GM21717 (cell line): ENCODE results near the gene MPV17L.
"Not testable (repeated sequence)": the region's sequence is repeated elsewhere in the genome, so short reads cannot be mapped to it uniquely, and the experiment has no call there.

Experiments used
- ATAC-seq: cut with Tn5 transposase; IDR thresholded peaks from one replicate; pipeline ENCODE4 v1.9.1; 2021; ENCODE audit warnings: mild to moderate bottlenecking, moderate library complexity; ENCODE audit not compliant: unreplicated experiment

MPV17L gene

DNA sequence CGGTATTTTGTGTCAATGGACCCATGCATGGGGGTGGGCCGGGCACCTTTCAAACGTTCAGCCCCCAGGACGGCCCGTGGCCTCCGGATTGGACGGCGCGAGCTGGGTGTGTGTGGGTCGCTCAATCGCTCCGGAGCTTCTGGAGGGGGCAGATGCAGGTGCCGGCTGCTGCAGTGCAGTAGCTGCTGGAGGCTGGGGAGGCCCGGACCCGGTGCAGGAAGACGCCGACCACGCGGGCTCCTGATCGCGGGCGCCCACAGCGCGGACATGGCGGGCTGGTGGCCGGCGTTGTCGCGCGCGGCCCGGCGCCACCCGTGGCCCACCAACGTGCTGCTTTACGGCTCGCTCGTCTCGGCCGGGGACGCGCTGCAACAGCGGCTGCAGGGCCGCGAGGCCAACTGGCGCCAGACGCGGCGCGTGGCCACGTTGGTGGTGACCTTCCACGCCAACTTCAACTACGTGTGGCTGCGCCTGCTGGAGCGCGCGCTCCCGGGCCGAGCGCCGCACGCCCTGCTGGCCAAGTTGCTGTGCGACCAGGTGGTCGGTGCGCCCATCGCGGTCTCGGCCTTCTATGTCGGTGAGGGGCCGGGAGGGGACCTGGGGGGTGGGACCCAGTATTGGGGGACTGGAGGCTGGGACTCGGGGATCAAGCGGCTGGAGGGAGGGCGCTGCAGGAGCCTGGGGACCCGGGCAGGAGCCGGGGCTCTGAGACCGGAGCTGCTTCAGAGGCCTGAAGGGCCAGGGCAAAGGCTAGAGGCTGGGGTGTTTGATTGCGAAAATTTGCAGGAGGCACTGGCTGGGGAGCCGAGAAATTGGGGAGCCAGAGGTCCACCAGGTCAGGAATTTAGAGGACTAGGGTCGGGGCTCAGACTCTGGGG lies at the start of gene MPV17L:
Gene MPV17L, plus strand, starts transcription at position 124 of the 878 bp plus-strand sequence. Its CDS starts 144 bp downstream, at position 268.
- ATAC-seq: not testable (repeated sequence)

DNA sequence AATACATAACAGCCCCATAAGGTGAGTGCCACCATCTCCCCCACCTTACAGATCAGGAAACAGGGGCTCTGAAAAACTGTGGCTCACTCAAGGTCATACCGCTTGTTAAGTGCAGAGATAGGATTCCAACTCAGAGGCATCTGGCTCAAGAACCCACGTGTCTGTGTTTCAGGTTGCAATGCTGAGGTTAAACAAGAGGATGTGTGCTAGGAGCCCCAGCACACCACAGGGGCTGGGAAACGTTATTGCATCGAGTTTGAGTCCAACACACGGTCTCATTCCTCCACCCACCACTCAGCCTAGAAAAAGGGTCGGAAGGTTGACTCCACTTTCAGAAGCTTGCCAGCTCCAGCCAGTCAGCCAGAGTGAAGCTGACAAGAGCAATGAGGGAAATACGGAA lies 46.8 kb upstream of the MPV17L start:
- not testable (repeated sequence) for ATAC-seq

DNA sequence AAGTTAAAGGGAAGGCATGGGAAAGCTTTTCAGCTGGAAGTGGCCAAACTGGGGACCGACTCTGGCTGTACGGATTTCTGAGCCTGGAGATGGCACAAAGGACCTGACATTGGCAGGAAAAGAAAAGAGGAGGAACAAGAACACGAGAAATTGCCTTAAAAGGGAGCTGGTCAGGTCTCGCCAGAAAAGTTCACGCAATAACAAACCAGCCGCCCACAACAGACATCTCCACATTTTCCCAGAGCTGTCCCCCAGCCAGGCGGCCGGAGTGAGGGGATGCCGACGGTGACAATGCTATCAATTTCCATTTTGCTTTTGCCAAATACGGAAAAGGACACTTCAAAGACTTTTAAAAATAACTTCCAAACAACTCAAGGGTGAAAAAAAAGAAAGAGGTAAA lies 44.3 kb upstream of the MPV17L start:
- not testable (repeated sequence) for ATAC-seq

DNA sequence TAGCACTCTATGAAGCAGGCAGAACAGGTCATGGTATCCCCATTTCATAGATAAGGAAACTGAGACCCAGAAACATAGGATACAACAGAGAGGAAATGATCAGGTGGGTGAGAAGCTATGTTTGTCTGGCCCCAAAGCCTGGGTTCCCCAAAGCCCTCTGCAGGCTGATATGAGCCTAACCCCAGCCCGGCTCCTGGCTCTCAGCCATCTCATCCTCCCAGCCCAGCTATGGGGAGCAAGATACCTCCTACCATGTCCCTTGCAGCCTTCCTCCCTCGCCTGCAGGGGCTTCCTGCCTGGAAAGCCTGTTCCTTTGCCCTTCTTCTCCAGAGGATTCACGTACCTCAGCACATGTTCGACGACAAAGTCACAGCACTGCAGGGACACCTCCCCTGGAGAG lies 43.8 kb upstream of the MPV17L start:
- ATAC-seq: not testable (repeated sequence)

DNA sequence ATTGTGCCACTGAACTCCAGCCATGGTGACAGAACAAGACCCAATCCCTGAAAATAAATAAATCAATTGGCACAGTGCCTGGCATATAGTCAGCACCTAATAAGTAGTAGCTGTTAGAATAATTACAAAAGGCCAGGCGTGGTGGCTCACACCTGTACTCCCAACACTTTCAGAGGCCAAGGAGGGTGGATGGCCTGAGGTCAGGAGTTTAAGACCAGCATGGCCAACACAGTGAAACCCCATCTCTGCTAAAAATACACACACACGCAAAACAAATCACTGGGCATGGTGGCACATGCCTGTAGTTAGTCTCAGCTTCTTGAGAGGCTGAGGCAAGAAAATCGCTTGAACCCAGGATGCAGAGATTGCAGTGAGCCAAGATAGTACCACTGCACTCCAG lies 42.7 kb upstream of the MPV17L start:
- not testable (repeated sequence) for ATAC-seq

DNA sequence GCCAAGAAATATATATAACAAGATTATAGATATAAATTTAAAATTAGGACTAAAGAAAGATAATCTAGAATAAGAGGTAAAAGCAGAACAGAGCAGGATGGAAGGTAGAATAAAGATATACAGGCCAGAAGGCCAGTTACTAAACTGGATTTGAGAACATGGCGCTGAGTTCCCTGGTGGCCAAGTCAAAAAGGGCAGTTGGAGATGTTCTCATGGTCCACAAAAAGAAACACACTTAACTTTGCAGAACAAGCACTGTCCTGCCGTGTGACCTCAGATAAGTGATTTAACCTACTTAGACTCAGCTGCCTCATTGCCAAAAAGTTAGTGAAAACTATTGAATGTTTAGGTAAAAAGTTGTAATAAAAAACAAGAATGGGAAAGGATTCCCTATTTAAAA lies 40.7 kb upstream of the MPV17L start:
- ATAC-seq: not testable (repeated sequence)

DNA sequence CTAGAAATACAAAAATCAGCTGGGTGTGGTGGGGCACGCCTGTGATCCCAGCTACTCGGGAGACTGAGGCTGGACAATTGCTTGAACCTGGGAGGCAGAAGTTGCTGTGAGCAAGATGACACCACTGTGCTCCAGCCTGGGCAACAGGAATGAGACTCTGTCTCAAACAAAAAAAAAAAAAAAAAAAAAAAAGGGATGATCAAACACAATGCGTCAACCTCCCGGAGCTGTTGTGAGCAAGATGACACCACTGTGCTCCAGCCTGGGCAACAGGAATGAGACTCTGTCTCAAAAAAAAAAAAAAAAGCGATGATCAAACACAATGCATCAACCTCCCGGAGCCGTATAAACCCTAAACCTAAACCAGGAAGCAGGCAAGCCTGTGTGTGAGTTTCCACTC lies 38.1 kb upstream of the MPV17L start:
- ATAC-seq: not testable (repeated sequence)

DNA sequence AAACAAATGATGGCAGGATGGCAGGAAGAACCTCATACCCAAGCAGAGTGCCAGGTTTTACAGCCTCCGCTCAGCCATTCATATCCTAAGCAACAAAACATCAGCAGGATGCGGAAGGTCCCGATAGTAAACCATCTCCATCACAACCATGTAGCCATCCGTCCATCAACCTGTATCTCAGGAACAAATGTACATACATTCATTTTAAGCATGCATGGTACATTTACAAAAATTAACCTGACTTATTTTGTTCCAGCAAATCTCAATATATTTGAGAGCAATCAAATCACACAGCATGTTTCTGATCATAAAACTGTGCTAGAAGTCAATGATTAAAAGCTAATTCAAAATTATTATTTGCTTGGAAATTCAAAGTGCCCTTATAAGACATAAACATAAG lies 17.4 kb upstream of the MPV17L start, which contains the start of gene NPIPA5:
Gene NPIPA5, minus strand, starts transcription at position 101 of the 400 bp plus-strand sequence. Its CDS starts 0 bp downstream, at position 101.
- not testable (repeated sequence) for ATAC-seq

DNA sequence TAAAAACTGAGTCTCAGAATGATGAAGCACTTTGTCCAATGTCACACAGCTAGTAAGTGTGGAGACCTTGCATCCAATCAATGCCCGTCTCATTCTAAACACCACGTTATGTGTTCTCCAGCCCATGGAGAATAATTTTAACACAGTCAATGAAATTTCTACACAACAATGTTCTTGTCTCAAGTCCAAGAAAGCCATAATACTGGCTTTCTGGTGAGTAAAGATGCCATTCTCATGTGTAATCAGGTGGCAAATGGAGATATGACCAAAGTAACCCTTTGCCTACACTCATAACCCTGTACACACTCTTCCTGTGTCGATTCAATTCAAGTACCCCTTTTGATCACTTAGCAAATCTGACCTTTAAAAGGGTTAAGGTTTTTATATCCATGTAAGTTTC lies 12.7 kb upstream of the MPV17L start:
- ATAC-seq: not testable (repeated sequence)

DNA sequence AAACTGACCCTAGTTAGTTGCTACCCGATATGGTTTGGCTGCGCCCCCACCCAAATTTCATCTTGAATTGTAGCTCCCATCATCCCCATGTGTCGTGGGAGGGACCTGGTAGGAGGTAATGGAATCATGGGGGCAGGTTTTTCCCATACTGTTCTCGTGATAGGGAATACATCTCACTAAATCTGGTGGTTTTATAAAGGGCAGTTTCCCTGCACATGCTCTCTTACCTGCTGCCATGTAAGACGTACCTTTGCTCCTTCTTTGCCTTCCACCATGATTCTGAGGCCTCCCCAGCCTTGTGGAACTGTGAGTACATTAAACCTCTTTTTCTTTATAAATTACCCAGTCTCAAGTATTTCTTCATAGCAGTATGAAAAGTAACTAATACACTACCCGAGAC lies 7.5 kb upstream of the MPV17L start:
- not testable (repeated sequence) for ATAC-seq

DNA sequence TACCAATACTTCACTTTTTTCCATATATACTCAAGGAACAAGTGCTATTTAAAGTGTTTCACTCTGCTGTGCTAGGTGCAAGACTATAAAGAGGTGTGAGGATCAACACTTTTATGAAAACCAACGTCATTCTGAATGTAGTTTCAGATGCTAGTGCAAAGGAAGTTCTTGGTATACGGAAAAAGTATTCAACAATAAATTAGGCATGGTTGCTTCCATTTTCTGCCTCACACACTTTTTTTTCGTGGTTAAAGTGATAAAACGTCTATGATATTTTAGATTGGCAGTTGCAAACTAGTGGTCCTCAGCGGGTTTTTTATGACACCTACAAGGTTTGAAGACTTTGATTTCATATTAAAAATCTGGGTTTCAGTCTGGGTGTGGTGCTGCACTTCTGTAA lies 5.6 kb upstream of the MPV17L start:
- ATAC-seq: not testable (repeated sequence)

DNA sequence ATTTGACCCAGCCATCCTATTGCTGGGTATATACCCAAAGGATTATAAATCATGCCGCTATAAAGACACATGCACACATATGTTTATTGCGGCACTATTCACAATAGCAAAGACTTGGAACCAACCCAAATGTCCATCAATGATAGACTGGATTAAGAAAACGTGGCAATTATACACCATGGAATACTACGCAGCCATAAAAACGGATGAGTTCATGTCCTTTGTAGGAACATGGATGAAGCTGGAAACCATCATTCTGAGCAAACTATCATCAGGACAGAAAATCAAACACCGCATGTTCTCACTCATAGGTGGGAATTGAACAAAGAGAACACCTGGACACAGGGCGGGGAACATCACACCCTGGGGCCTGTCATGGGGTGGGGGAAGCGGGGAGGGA lies 2.5 kb upstream of the MPV17L start:
- ATAC-seq: not testable (repeated sequence)

DNA sequence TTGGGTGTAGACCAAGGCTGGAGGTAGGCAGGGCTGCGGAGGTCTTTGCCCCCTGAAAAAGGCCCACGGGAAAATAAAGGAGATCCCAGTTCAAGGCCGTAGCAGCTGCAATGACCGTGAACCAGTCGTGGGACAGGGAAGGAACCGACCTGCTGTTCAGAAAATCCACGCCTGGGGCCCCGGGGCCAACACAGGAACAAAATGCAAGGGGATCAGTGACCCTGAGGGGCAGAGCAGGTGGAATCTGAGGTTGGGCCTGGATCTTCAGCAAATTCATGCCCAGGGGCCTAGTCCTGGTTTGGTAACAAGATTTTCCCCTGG lies 915 bp downstream of the MPV17L start:
- ATAC-seq: not testable (repeated sequence)

DNA sequence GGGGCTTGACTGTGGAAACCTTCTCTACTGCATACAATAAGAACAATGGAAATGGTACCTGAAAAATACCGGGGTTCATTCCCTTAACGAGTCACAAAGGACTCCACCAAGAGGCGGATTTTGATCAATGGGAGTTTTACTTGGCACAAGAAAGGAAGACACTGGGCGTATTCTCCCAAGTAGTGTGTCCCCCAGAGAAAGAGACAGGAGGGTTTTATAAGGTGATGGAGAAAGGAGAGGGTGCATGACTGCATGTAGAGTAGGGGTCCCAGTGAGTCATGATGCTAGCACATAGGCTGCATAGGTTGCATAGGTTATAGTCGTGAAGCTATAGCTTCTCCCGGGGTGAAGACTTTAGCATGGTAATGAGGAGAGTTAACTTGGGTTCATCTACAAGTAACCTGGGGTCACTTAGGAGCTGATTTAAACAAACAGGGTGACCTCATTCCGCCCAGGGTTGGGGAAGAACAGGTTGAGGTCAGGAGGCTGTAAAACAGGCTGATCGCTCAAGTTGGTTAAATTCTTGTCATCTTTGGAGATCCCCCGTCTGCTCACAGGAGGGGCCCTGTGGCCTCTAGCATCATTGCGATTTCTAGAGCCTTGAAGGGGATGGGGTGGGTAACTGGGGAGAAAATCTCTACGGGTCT lies 1.5 kb downstream of the MPV17L start:
- no peak for ATAC-seq

DNA sequence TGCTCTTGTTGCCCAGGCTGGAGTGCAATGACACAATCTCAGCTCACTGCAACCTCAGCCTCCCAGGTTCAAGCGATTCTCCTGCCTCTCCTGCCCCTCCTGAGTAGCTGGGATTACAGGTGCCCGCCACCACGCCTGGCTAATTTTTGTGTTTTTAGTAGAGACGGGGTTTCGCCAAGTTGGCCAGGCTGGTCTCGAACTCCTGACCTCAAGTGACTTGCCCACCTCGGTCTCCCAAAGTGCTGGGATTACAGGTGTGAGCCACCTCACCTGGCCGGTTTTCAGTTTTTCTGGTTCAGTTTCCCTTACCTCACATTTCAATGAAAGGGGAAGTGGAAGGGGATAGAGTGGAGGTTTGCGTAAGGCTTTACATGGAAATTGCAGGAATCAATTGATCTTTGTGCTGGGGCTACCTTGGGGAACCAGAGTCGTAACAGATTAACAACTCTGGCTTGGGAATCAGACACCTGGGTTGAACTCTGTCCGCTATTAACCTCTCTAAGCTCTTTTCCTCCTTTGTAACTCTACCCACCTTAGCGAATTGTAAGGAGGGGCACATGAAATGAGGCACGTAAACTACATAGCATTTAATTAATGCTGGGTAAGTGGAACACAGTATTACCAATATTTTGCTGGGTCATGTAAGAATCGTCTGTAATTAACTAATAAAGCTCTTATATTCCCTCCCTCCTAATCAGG lies 3.2 kb downstream of the MPV17L start:
- no peak for ATAC-seq

DNA sequence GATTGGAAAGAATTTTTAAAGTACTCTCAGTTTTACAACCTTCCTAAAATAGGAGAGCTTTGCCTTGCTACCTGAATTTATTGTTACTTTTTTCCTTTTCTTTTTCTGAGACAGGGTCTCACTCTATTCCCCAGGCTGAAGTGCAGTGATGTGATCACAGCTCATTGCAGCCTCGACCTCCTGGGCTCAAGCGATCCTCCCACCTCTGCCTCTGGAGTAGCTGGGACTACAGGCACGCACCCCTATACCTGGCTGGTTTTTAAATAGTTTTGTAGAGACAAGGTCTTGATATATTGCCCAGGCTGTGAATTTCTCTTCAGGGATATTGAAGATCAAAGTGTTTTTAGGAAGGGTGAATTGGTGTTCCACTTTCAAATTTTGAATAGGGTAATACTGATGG lies 3.8 kb downstream of the MPV17L start:
- ATAC-seq: no peak

DNA sequence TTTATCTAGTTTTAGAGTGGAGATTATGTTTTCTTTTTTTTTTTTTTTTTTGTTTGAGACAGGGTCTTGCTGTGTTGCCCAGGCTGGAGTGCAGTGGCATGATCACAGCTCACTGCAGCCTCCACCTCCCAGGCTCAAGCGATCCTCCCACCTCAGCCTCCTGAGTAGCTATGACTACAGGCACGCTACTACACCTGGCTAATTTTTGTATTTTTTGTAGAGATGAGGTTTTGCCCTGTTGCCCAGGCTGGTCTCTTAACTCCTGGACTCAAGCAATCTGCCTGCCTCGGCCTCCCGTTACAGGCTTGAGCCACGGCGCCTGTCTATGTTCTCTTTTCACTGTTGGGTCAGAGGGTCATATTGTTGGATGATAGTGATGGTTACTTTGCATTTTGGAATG lies 4.8 kb downstream of the MPV17L start:
- ATAC-seq: not testable (repeated sequence)

DNA sequence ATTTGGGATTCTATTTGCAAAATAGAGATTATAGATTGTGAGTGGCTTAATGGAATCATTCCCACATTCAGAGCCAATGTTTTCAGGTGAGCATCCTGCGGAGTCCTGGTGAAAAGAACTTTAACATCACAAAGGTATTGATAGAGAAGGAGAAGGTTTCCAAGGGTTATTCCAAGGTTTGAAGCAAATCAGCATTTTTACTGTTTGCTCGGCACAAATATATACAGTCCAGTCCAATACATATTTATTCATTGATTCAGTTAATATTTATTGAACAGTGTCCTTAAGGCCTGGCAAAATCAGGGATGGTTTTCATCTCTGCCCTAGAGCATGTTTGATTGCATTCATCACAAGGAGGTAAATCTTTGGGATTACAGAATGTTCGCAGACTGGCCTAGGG lies 6.4 kb downstream of the MPV17L start:
- ATAC-seq: no peak

DNA sequence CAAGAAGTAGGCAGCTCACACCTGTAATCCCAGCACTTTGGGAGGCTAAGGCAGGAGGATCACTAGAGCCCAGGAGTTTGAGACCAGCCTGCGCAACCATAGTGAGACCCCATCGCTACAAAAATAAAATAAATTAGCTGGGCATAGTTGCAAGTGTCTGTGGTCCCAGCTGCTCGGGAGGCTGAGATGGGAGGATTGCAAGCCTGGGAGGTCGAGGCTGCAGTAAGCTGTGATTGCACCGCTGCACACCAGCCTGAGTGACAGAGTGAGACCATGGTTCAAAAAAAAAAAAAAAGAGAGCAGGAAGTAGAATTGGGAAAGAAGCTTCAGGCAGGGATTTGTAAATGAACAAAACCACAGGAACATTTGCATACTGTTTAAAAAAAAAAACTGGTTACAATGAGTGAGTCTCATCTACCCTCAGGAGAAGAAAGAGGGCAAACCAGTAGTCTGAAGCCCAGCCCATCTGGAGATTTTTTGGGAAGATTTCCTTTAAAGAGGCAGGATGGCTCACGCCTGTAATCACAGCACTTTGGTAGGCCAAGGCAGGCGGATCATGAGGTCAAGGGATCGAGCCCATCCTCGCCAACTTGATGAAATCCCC lies 7.9 kb downstream of the MPV17L start:
- no peak for ATAC-seq

DNA sequence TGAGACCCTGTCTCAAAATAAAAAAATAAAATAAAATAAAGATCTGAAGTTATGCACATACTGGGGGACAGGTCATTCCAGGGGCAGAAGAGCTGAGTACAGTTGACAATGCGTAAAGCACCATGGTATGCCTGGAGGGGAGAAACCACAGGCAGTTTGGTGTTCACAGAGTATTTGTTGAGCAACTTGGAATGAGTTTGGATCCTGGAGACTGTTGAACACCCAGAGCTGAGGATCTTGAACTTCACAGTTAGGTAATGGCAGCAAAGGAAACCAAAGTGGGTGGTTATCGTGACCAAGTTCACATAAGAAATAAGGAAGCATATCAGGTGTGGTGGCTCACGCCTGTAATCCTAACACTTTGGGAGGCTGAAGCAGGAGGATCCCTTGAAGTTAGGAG lies 8.5 kb downstream of the MPV17L start:
- not testable (repeated sequence) for ATAC-seq

DNA sequence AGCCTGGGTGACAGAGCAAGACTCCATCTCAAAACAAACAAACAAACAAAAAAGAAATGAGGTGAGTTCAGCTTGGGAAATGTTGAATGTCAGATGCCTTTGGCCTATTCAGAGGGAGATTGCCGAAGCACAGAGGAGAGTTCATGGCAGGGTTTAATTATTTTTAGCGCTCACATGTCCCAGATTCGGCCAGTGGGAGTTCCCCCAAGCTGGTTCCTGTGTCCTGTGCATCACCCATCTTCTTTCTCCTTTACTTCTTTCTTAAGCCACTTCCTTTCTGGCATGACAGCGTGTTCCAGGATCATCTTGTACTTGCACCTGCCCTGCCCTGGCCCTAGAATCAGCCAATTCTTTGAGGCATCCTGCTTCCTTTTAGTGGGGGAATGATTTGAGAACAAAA lies 9.2 kb downstream of the MPV17L start:
- no peak for ATAC-seq
